Endothelial cell of umbilical vein (primary cell): ENCODE data around the gene FBLIM1. TPM values are rescaled to one million over a fixed set of nuclear protein-coding genes. Genes with fewer than 3 reads are reported as not detected.
A peak's percentile ranks its signal among the peaks of the same experiment; 100 is the strongest.

Experiments
- BruUV-seq: library from RNA; stranded (reverse); fragments of 400-500 nt; replicated peaks from 2 replicates; lab custom pipeline; 2021; lab: Mats Ljungman, UMichigan
- CTCF ChIA-PET: fragments of 300-600, 350-600 bp; sonication (Branson Sonifier 250); formaldehyde crosslinking; loops from one replicate; lab custom pipeline; 2021; ENCODE audit warnings: antibody characterized with exemption, inconsistent platforms; lab: Charles Lee
- POLR2A ChIA-PET: fragments of 300-600, 350-600 bp; sonication (Branson Sonifier 250); formaldehyde crosslinking; loops from one replicate; lab custom pipeline; 2021; ENCODE audit warnings: antibody characterized with exemption, inconsistent platforms; lab: Charles Lee
- DNase-seq: peaks from one replicate; pipeline ENCODE4 v3.0.0-alpha.2; 2011; ENCODE audit warnings: low read depth, low spot score
- FAIRE-seq: peaks from 2 replicates; lab custom pipeline; 2011; peaks lifted over from hg19 to GRCh38; lab: Jason Lieb, UNC
- H2AFZ ChIP-seq: 2 replicates; pipeline ENCODE4 v1.6.0; 2012; ENCODE audit warnings: low read depth, low read length, control low read depth, inconsistent platforms
- H3K27ac ChIP-seq: 2 replicates; pipeline ENCODE4 v1.5.1; 2011; ENCODE audit warnings: low read depth, mild to moderate bottlenecking, control low read depth, low read length, moderate library complexity; ENCODE audit not compliant: insufficient read depth
- H3K27me3 ChIP-seq, 2 experiments: 2 replicates each; pipeline versions ENCODE4 v1.6.0 to v1.6.1; 2011; ENCODE audit warnings: low read length in 2 of 2, mixed read lengths in 1 of 2; ENCODE audit not compliant: control insufficient read depth in 2 of 2, insufficient read depth in 2 of 2
- H3K36me3 ChIP-seq, 2 experiments: 2 replicates in 1 of 2; 3 replicates in 1 of 2; pipeline ENCODE4 v1.5.1; 2011; ENCODE audit warnings: low read length in 2 of 2, mild to moderate bottlenecking in 1 of 2, moderate library complexity in 1 of 2; ENCODE audit not compliant: control insufficient read depth in 2 of 2, insufficient read depth in 2 of 2; ENCODE audit errors: extremely low read depth in 1 of 2
- H3K4me1 ChIP-seq: 3 replicates; pipeline ENCODE4 v1.5.1; 2011; ENCODE audit warnings: mild to moderate bottlenecking, low read length; ENCODE audit not compliant: control insufficient read depth, insufficient read depth; ENCODE audit errors: extremely low read depth
- H3K4me2 ChIP-seq: 2 replicates; pipeline ENCODE4 v1.6.1; 2011; ENCODE audit warnings: low read length, control low read depth, mixed read lengths; ENCODE audit not compliant: insufficient read depth
- H3K4me3 ChIP-seq, 3 experiments: fragments of 200-600 bp in 1 of 3; sonication (generic), shearing (Covaris generic) in 1 of 3; replicated peaks in 1 of 3; 2 replicates each; pipeline ENCODE4 v1.5.1; 2011 to 2016; ENCODE audit warnings: control low read depth in 3 of 3, low read length in 3 of 3, mild to moderate bottlenecking in 2 of 3, inconsistent platforms in 1 of 3, low read depth in 1 of 3, moderate library complexity in 1 of 3; ENCODE audit not compliant: insufficient read depth in 1 of 3
- H3K79me2 ChIP-seq: 2 replicates; pipeline ENCODE4 v1.6.0; 2012; ENCODE audit warnings: low read length, inconsistent platforms; ENCODE audit not compliant: control insufficient read depth, insufficient read depth
- H3K9ac ChIP-seq: replicated peaks from 2 replicates; pipeline ENCODE3; 2011; ENCODE audit warnings: low read length, control low read depth; ENCODE audit not compliant: insufficient read depth; ENCODE audit errors: extremely low read depth
- H3K9me1 ChIP-seq: replicated peaks from 3 replicates; pipeline ENCODE4 v1.6.0; 2011; ENCODE audit warnings: mild to moderate bottlenecking, low read length; ENCODE audit not compliant: control insufficient read depth, insufficient read depth; ENCODE audit errors: extremely low read depth
- H3K9me3 ChIP-seq: replicated peaks from 2 replicates; pipeline ENCODE4 v1.5.1; 2012; ENCODE audit warnings: low read length, inconsistent platforms; ENCODE audit not compliant: control insufficient read depth, insufficient read depth
- H4K20me1 ChIP-seq: replicated peaks from 2 replicates; pipeline ENCODE3; 2011; ENCODE audit warnings: mild to moderate bottlenecking, low read length; ENCODE audit not compliant: control insufficient read depth, insufficient read depth; ENCODE audit errors: extremely low read depth
- CTCF ChIP-seq, 2 donors: IDR thresholded peaks; 1 replicate in 1 of 2; 2 replicates in 1 of 2; pipeline ENCODE4 v1.5.1; 2011; ENCODE audit warnings: low read length in 2 of 2, mild to moderate bottlenecking in 2 of 2, moderate library complexity in 2 of 2, control low read depth in 1 of 2, inconsistent platforms in 1 of 2, low read depth in 1 of 2; ENCODE audit not compliant: insufficient read depth in 1 of 2; ENCODE audit errors: extremely low read depth in 1 of 2
- EZH2 ChIP-seq: IDR thresholded peaks from 2 replicates; pipeline ENCODE4 v1.6.1; 2012; ENCODE audit warnings: borderline replicate concordance, low read depth, mild to moderate bottlenecking, moderate library complexity, low read length, inconsistent platforms; ENCODE audit not compliant: severe bottlenecking
- GATA2 ChIP-seq: IDR thresholded peaks from 2 replicates; pipeline ENCODE4 v1.7.0; 2011; ENCODE audit warnings: low read depth, mild to moderate bottlenecking, moderate library complexity, mixed read lengths, low read length; ENCODE audit not compliant: insufficient read length, insufficient read depth
- JUN ChIP-seq: IDR thresholded peaks from 2 replicates; pipeline ENCODE4 v1.6.1; 2011; ENCODE audit warnings: borderline replicate concordance, low read depth; ENCODE audit not compliant: insufficient read length, insufficient read depth
- MAX ChIP-seq: IDR thresholded peaks from 2 replicates; pipeline ENCODE4 v1.6.1; 2011; ENCODE audit not compliant: insufficient read depth, insufficient read length
- MYC ChIP-seq: IDR thresholded peaks from one replicate; pipeline ENCODE4 v1.6.1; 2011; ENCODE audit warnings: mild to moderate bottlenecking, low read depth, low read length
- POLR2A ChIP-seq: IDR thresholded peaks from 2 replicates; pipeline ENCODE4 v1.6.1; 2012; ENCODE audit warnings: low read depth, mild to moderate bottlenecking, control low read depth, low read length
- POLR2AphosphoS5 ChIP-seq: IDR thresholded peaks from 2 replicates; pipeline ENCODE4 v1.6.1; 2012; ENCODE audit warnings: low read depth, mild to moderate bottlenecking, control low read depth, low read length, moderate library complexity; ENCODE audit not compliant: insufficient read depth
- dilution Hi-C: fragments of 300-500 bp; cut with MboI; formaldehyde crosslinking; loops from one replicate; pipeline ENCODE4 v1.15.0; 2019; ENCODE audit warnings: low sequenced_read_pairs; ENCODE audit not compliant: extremely low pct_ligation_motif_present
- intact Hi-C: fragments of 100-400 bp; cut with micrococcal nuclease; formaldehyde crosslinking; loops from one replicate; pipeline ENCODE4 v1.10.0; 2022
- polyA plus RNA-seq, 4 experiments: library from polyadenylated mRNA; depleted of rRNA in 3 of 4; stranded (reverse) in 3 of 4; unstranded in 1 of 4; fragments of >200 nt; gene quantifications; 2 replicates each; pipeline versions ENCODE4 v1.2.1 to v1.2.3, GENCODE V29; 2011 to 2012; ENCODE audit warnings: missing spikeins in 1 of 4
- total RNA-seq: library from RNA; stranded (reverse); gene quantifications from 2 replicates; pipeline ENCODE4 v1.2.3, GENCODE V29; 2021

FBLIM1 gene
- total and polyA plus RNA-seq, 2 donors (not counting 3 experiments of a cell fraction or from before 2014, with no cell fraction given), result 363 to 414 TPM

- Histone ChIP-seq H4K20me1 (peaks cover 2% of the 10 kb centered on the region), H3K9ac (no peak overlapping the region), H3K36me3 (peaks cover 7 to 31% of the 10 kb centered on the region in 2 experiments), H3K4me2 (no peak overlapping the region), H3K27ac (no peak overlapping the region), H2AFZ (no peak overlapping the region), H3K4me1 (no peaks in the 10 kb centered on the region), H3K27me3 (no peaks in the 10 kb centered on the region), H3K4me3 (no peak overlapping the region), H3K79me2 (no peaks in the 10 kb centered on the region), H3K9me3 (no peaks in the 10 kb centered on the region), H3K9me1 (no peaks in the 10 kb centered on the region)
- DNase-seq, result peak; percentile 46
- no TSS peak for BruUV-seq
- intact Hi-C loops (no loop called here), dilution Hi-C loops (no loop called here)
- no peak for FAIRE-seq
- TF ChIP-seq EZH2, result no peak
- no peak for TF ChIP-seq MYC
- no peak for TF ChIP-seq CTCF (IDR thresholded peaks at IDR 0.05; ENCODE audit: extremely low read depth in 1 of 2, insufficient read depth in 1 of 2, low read depth in 1 of 2, low read length in 2 of 2)
- TF ChIP-seq GATA2, result no peak
- no peak for TF ChIP-seq POLR2A
- no peak for TF ChIP-seq MAX
- TF ChIP-seq JUN, result no peak
- no peak for TF ChIP-seq POLR2AphosphoS5
- ChIA-PET CTCF (interaction anchor here (0.5 to 0.7 kb wide), 2 partner anchors 24 to 85 kb away, joined by 3 read pairs; no protein-coding TSS in a partner anchor), POLR2A (no interaction called here)
These were observed 41.0 kb upstream of the FBLIM1 start for GRCh38 chr1:15717418-15718125.
